Cardiac fibroblast (primary cell): Measurements from ENCODE around the gene TUBA1C.
"Not testable (repeated sequence)": the region's sequence is repeated elsewhere in the genome, so short reads cannot be mapped to it uniquely, and the experiment has no call there.

Experiments used
- DNase-seq, 2 donors: peaks; one replicate each; pipeline versions ENCODE4 v3.0.0 to v3.0.0-alpha.2; 2010; ENCODE audit warnings: low read depth in 2 of 2
- H3K4me3 ChIP-seq, 2 donors: replicated peaks in 1 of 2; 1 replicate in 1 of 2; 2 replicates in 1 of 2; pipeline ENCODE4 v1.5.1; 2011; ENCODE audit warnings: low read depth in 2 of 2, low read length in 2 of 2, mild to moderate bottlenecking in 2 of 2, moderate library complexity in 1 of 2
- CTCF ChIP-seq: IDR thresholded peaks from one replicate; pipeline ENCODE4 v1.5.1; 2011; ENCODE audit warnings: low read depth, mild to moderate bottlenecking, low read length, inconsistent platforms

TUBA1C gene

GRCh38 chr12:49277466-49277865, 12.6 kb downstream of the TUBA1C start:
- DNase-seq: no peak
- TF ChIP-seq CTCF: no peak
- H3K4me3 ChIP-seq: no peak overlapping the region

- DNase-seq: no peak
- H3K4me3 ChIP-seq: no peak overlapping the region
- TF ChIP-seq CTCF: no peak
Measured at GRCh38 chr12:49279706-49280159, 14.9 kb downstream of the TUBA1C start.

GRCh38 chr12:49280545-49280944, 15.7 kb downstream of the TUBA1C start:
- H3K4me3 ChIP-seq, DNase-seq: not testable (repeated sequence)

GRCh38 chr12:49282302-49282701, 17.4 kb downstream of the TUBA1C start:
- no peak for TF ChIP-seq CTCF
- H3K4me3 ChIP-seq: no peak overlapping the region
- DNase-seq: no peak

- not testable (repeated sequence) for DNase-seq, H3K4me3 ChIP-seq
Measured at GRCh38 chr12:49282740-49283375, 18.0 kb downstream of the TUBA1C start.

GRCh38 chr12:49283541-49284429, 18.9 kb downstream of the TUBA1C start:
- no peak overlapping the region for H3K4me3 ChIP-seq
- TF ChIP-seq CTCF: no peak
- no peak for DNase-seq

GRCh38 chr12:49284672-49285071, 19.8 kb downstream of the TUBA1C start:
- TF ChIP-seq CTCF: no peak

More at GRCh38 chr12:49284672-49285071, 19.8 kb downstream of the TUBA1C start:
- DNase-seq: no peak
- H3K4me3 ChIP-seq: no peak overlapping the region
